H9 (cell line): Measurements from ENCODE around the gene ITK. TPM values are rescaled to one million over a fixed set of nuclear protein-coding genes. Genes with fewer than 3 reads are reported as not detected.
A peak's percentile ranks its signal among the peaks of the same experiment; 100 is the strongest.

Source experiments
- DNase-seq: peaks from one replicate; pipeline ENCODE4 v3.0.0-alpha.2; 2017
- H2AFZ ChIP-seq: one replicate; pipeline ENCODE4 v1.6.1; 2013; ENCODE audit warnings: mild to moderate bottlenecking, low read length, control low read depth, moderate library complexity
- H2AK5ac ChIP-seq: 2 replicates; pipeline ENCODE4 v1.6.1; 2013; ENCODE audit warnings: low read length, control low read depth, mixed read lengths; ENCODE audit not compliant: insufficient read length
- H2BK120ac ChIP-seq: one replicate; pipeline ENCODE4 v1.6.1; 2013; ENCODE audit warnings: low read depth, mild to moderate bottlenecking, low read length, control low read depth, inconsistent platforms; ENCODE audit not compliant: poor library complexity, severe bottlenecking
- H2BK12ac ChIP-seq: 2 replicates; pipeline ENCODE4 v1.6.1; 2013; ENCODE audit warnings: low read length, control low read depth, mixed read lengths, low read depth; ENCODE audit not compliant: insufficient read length
- H2BK15ac ChIP-seq: 2 replicates; pipeline ENCODE4 v1.6.1; 2013; ENCODE audit warnings: low read depth, low read length, control low read depth
- H2BK20ac ChIP-seq: one replicate; pipeline ENCODE4 v1.6.1; 2013; ENCODE audit warnings: low read depth, mild to moderate bottlenecking, low read length, control low read depth, inconsistent platforms; ENCODE audit not compliant: poor library complexity, severe bottlenecking
- H2BK5ac ChIP-seq: 2 replicates; pipeline ENCODE4 v1.6.1; 2013; ENCODE audit warnings: low read length, control low read depth, mixed read lengths; ENCODE audit not compliant: insufficient read length
- H3K14ac ChIP-seq: 2 replicates; pipeline ENCODE4 v1.6.1; 2013; ENCODE audit warnings: low read length, control low read depth; ENCODE audit not compliant: insufficient read depth
- H3K18ac ChIP-seq: 2 replicates; pipeline ENCODE4 v1.6.1; 2013; ENCODE audit warnings: low read depth, mild to moderate bottlenecking, mixed read lengths, low read length, control low read depth; ENCODE audit not compliant: insufficient read length
- H3K23ac ChIP-seq: 2 replicates; pipeline ENCODE4 v1.6.1; 2013; ENCODE audit warnings: low read length, control low read depth, mixed read lengths, low read depth; ENCODE audit not compliant: insufficient read length
- H3K23me2 ChIP-seq: 2 replicates; pipeline ENCODE4 v1.6.1; 2013; ENCODE audit warnings: low read depth, mild to moderate bottlenecking, mixed read lengths, low read length, control low read depth; ENCODE audit not compliant: insufficient read length, poor library complexity, severe bottlenecking
- H3K27ac ChIP-seq: 2 replicates; pipeline ENCODE4 v1.5.1; 2013; ENCODE audit warnings: low read length, control low read depth, mixed read lengths, low read depth; ENCODE audit not compliant: insufficient read length
- H3K27me3 ChIP-seq: 2 replicates; pipeline ENCODE4 v1.6.1; 2013; ENCODE audit warnings: low read length, control low read depth, inconsistent platforms; ENCODE audit not compliant: insufficient read depth
- H3K4ac ChIP-seq: 2 replicates; pipeline ENCODE4 v1.6.1; 2013; ENCODE audit warnings: low read depth, mild to moderate bottlenecking, control low read depth, inconsistent platforms, low read length, moderate library complexity
- H3K4me1 ChIP-seq: 2 replicates; pipeline ENCODE4 v1.6.1; 2013; ENCODE audit warnings: low read length, control low read depth, inconsistent platforms; ENCODE audit not compliant: insufficient read depth
- H3K4me2 ChIP-seq: 2 replicates; pipeline ENCODE4 v1.6.1; 2013; ENCODE audit warnings: low read length, control low read depth, mixed read lengths; ENCODE audit not compliant: insufficient read length, insufficient read depth
- H3K56ac ChIP-seq: 2 replicates; pipeline ENCODE4 v1.6.1; 2013; ENCODE audit warnings: low read depth, mild to moderate bottlenecking, mixed read lengths, low read length, control low read depth; ENCODE audit not compliant: insufficient read length
- H3K79me1 ChIP-seq: 2 replicates; pipeline ENCODE4 v1.6.1; 2013; ENCODE audit warnings: low read depth, mild to moderate bottlenecking, moderate library complexity, low read length, control low read depth, inconsistent platforms; ENCODE audit not compliant: insufficient read depth, poor library complexity, severe bottlenecking
- H3K79me2 ChIP-seq: 2 replicates; pipeline ENCODE4 v1.6.1; 2013; ENCODE audit warnings: low read length, control low read depth, inconsistent platforms; ENCODE audit not compliant: insufficient read depth
- H3K9ac ChIP-seq: 2 replicates; pipeline ENCODE4 v1.6.1; 2013; ENCODE audit warnings: low read length, control low read depth, mixed read lengths; ENCODE audit not compliant: insufficient read length; ENCODE audit errors: extremely low read depth
- H3K9me3 ChIP-seq: one replicate; pipeline ENCODE4 v1.6.1; 2013; ENCODE audit warnings: low read depth, low read length, inconsistent platforms; ENCODE audit not compliant: control insufficient read depth
- H3T11ph ChIP-seq: one replicate; pipeline ENCODE4 v1.6.1; 2013; ENCODE audit warnings: mild to moderate bottlenecking, low read length, control low read depth, inconsistent platforms
- H4K20me1 ChIP-seq: one replicate; pipeline ENCODE4 v1.6.1; 2013; ENCODE audit not compliant: control insufficient read depth, insufficient read length, insufficient read depth
- H4K5ac ChIP-seq: 2 replicates; pipeline ENCODE4 v1.6.1; 2013; ENCODE audit warnings: low read depth, mild to moderate bottlenecking, mixed read lengths, low read length, control low read depth; ENCODE audit not compliant: insufficient read length
- H4K8ac ChIP-seq: replicated peaks from 2 replicates; pipeline ENCODE4 v1.6.1; 2013; ENCODE audit warnings: low read length, control low read depth, mixed read lengths, low read depth; ENCODE audit not compliant: insufficient read length
- H4K91ac ChIP-seq: 2 replicates; pipeline ENCODE4 v1.6.1; 2013; ENCODE audit warnings: low read depth, mild to moderate bottlenecking, moderate library complexity, mixed read lengths, low read length, control low read depth; ENCODE audit not compliant: insufficient read length
- H3K27ac Mint-ChIP-seq, 3 experiments: 2 replicates in 2 of 3; 3 replicates in 1 of 3; pipeline ENCODE4 v1.8.0; 2020 to 2021; ENCODE audit warnings: mixed read lengths in 3 of 3, mild to moderate bottlenecking in 1 of 3, moderate library complexity in 1 of 3
- H3K27me3 Mint-ChIP-seq: 2 replicates; pipeline ENCODE4 v1.8.0; 2021; ENCODE audit warnings: low read depth, mild to moderate bottlenecking, moderate library complexity, mixed read lengths
- H3K36me3 Mint-ChIP-seq, 3 experiments: 2 replicates in 2 of 3; 3 replicates in 1 of 3; pipeline ENCODE4 v1.8.0; 2020 to 2021; ENCODE audit warnings: low read depth in 3 of 3, mixed read lengths in 3 of 3; ENCODE audit not compliant: insufficient read depth in 1 of 3
- H3K4me1 Mint-ChIP-seq, 2 experiments: 2 replicates each; pipeline ENCODE4 v1.8.0; 2020; ENCODE audit warnings: mixed read lengths in 2 of 2
- H3K4me3 Mint-ChIP-seq, 2 experiments: 2 replicates in 1 of 2; 3 replicates in 1 of 2; pipeline ENCODE4 v1.8.0; 2020 to 2021; ENCODE audit warnings: mild to moderate bottlenecking in 2 of 2, mixed read lengths in 2 of 2, moderate library complexity in 1 of 2
- H3K9me3 Mint-ChIP-seq, 2 experiments: 2 replicates in 1 of 2; 3 replicates in 1 of 2; pipeline ENCODE4 v1.8.0; 2020; ENCODE audit warnings: mild to moderate bottlenecking in 2 of 2, mixed read lengths in 2 of 2, moderate library complexity in 1 of 2
- WGBS: extraction: QIAGEN DNeasy Blood & Tissue Kit; methylation state at CpG from one replicate; pipeline ENCODE4 v1.1.7; 2013; ENCODE audit warnings: missing lambda C conversion rate, low lambda C conversion rate, mixed read lengths; ENCODE audit not compliant: insufficient read length; ENCODE audit errors: extremely low coverage; 5-methylcytosine and 5-hydroxymethylcytosine counted together
- total RNA-seq: library from RNA; stranded (reverse); gene quantifications from 2 replicates; pipeline ENCODE4 v1.2.1, GENCODE V29; 2021
- TF ChIP-seq, protein P1 (sequence below): fragments of 200-600 bp; sonication (generic); conservative IDR thresholded peaks from 3 replicates; pipeline ENCODE4 v1.8.0; 2021; ENCODE audit warnings: antibody characterized with exemption, mild to moderate bottlenecking

ITK gene
- total RNA-seq, 1 experiment from 2014 or later, result 0.22 TPM

DNA sequence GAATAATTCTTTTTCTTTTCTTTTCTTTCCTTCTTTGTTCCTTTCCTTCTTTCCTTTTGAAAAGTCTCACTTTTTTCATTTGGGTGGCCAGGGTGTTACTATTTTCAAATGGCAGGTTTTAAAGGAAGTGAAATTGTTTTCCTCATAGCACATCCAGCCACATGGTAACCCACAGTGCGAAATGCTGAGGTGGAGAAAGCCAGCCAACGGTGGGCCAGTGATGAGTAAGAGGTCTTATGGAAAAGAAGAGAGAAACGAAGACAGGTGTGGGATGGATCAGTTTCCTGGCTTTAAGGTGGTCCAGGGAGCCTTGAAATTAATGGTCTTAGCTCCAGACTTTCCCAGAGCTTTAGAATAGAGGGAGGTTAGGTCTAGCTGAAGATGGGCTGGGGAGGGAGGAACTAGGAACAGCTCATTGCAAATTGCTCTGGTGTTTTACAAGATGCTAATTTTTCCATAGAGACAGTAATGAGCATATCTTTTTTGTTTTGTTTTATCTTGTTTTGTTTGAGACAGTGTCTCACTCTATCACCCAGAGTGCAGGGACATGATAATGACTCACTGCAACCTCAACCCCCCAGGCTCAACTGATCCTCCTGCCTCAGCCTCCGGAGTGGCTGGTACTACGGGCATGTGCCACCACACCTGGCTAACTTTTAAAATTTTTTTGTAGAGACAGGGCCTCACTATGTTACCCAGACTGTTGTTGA is 17.8 kb downstream of the ITK start:
- no peak overlapping the region for H3K27ac ChIP-seq
- H4K8ac ChIP-seq, result no peak overlapping the region
- H3K4me1 Mint-ChIP-seq, result no peaks in the 10 kb centered on the region
- H3K4me3 Mint-ChIP-seq, result no peak overlapping the region
- H3K79me1 ChIP-seq, result no peaks in the 10 kb centered on the region
- H3K36me3 Mint-ChIP-seq, result no peaks in the 10 kb centered on the region
- H2AFZ ChIP-seq, result no peak overlapping the region
- no peaks in the 10 kb centered on the region for H3K4me1 ChIP-seq
- no peak overlapping the region for H3K4ac ChIP-seq
- no peak overlapping the region for H3T11ph ChIP-seq
- H3K9me3 ChIP-seq, result no peaks in the 10 kb centered on the region
- H3K79me2 ChIP-seq, result no peaks in the 10 kb centered on the region
- H4K20me1 ChIP-seq, result no peaks in the 10 kb centered on the region
- no peak overlapping the region for H2BK15ac ChIP-seq
- no peak overlapping the region for H2AK5ac ChIP-seq
- peaks cover 36% of the 10 kb centered on the region for H3K27me3 Mint-ChIP-seq
- H3K23ac ChIP-seq, result no peak overlapping the region
- H3K9me3 Mint-ChIP-seq, result no peaks in the 10 kb centered on the region
- H3K18ac ChIP-seq, result no peak overlapping the region
- H3K4me2 ChIP-seq, result no peak overlapping the region
- H3K27me3 ChIP-seq, result no peaks in the 10 kb centered on the region; the same call in 1 of the 2 replicates
- H2BK12ac ChIP-seq, result no peak overlapping the region
- no peak overlapping the region for H4K5ac ChIP-seq
- no peak overlapping the region for H2BK120ac ChIP-seq
- H3K14ac ChIP-seq, result no peak overlapping the region
- H3K23me2 ChIP-seq, result no peaks in the 10 kb centered on the region
- H2BK5ac ChIP-seq, result no peak overlapping the region
- no peak overlapping the region for H3K56ac ChIP-seq
- no peak overlapping the region for H3K9ac ChIP-seq
- no peak for DNase-seq
- TF ChIP-seq, protein P1, sequence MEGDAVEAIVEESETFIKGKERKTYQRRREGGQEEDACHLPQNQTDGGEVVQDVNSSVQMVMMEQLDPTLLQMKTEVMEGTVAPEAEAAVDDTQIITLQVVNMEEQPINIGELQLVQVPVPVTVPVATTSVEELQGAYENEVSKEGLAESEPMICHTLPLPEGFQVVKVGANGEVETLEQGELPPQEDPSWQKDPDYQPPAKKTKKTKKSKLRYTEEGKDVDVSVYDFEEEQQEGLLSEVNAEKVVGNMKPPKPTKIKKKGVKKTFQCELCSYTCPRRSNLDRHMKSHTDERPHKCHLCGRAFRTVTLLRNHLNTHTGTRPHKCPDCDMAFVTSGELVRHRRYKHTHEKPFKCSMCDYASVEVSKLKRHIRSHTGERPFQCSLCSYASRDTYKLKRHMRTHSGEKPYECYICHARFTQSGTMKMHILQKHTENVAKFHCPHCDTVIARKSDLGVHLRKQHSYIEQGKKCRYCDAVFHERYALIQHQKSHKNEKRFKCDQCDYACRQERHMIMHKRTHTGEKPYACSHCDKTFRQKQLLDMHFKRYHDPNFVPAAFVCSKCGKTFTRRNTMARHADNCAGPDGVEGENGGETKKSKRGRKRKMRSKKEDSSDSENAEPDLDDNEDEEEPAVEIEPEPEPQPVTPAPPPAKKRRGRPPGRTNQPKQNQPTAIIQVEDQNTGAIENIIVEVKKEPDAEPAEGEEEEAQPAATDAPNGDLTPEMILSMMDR, result no peak
- no peak overlapping the region for H4K91ac ChIP-seq
- H2BK20ac ChIP-seq, result no peak overlapping the region
- H3K27ac Mint-ChIP-seq, result peak overlapping the region in 1 of 3 experiments; percentile 2; a peak in 1 of 7 replicates
- WGBS, result no CpG with 5 or more reads among the region's 5 CpGs
